ENCODE measurements around the gene ZNF628. TPM values are rescaled to one million over a fixed set of nuclear protein-coding genes. Genes with fewer than 3 reads are reported as not detected.
A peak's percentile ranks its signal among the peaks of the same experiment; 100 is the strongest.
"Not testable (repeated sequence)": the region's sequence is repeated elsewhere in the genome, so short reads cannot be mapped to it uniquely, and the experiment has no call there.

ZNF628 gene
- total and polyA plus RNA-seq, 12 donors: 2.5 to 7.8 (median 4.8) TPM

- DNase-seq: no peak
- 79 to 80% methylated on average over 11 of the region's 11 CpGs for WGBS, 2 donors
- Histone ChIP-seq H3K4me3 (no peak overlapping the region), H3K27me3 (peaks cover 0 to 25% (median 0%) of the 10 kb centered on the region in 7 donors), H3K4me1 (peaks cover 6 to 39% (median 14%) of the 10 kb centered on the region in 9 donors), H3K9me3 (no peaks in the 10 kb centered on the region), H3K27ac (peak overlapping the region in 4 of 10 donors; percentile 90 to 97 (median 94)), H3K36me3 (peaks cover 0 to 40% (median 0%) of the 10 kb centered on the region in 9 donors)
- no peak for TF ChIP-seq CTCF (IDR thresholded peaks at IDR 0.05)
- intact Hi-C loops (cut with DNase I): no loop called here
- ATAC-seq: no peak
Observed at GRCh38 chr19:55495646-55496349, 19.4 kb downstream of the ZNF628 start.

- H3K9me3 ChIP-seq; ATAC-seq; DNase-seq; H3K27ac ChIP-seq; intact Hi-C loops (cut with DNase I); H3K4me3 ChIP-seq: not testable (repeated sequence)
- Histone ChIP-seq H3K4me1 (peaks cover 6 to 33% (median 14%) of the 10 kb centered on the region in 9 donors), H3K27me3 (peaks cover 0 to 25% (median 0%) of the 10 kb centered on the region in 7 donors), H3K36me3 (peaks cover 0 to 50% (median 0%) of the 10 kb centered on the region in 9 donors)
- 79 to 86% methylated on average over 10 of the region's 10 CpGs for WGBS, 2 donors
Observed at GRCh38 chr19:55496820-55497219, 20.4 kb downstream of the ZNF628 start.

GRCh38 chr19:55497763-55498162 is 21.3 kb downstream of the ZNF628 start:
- TF ChIP-seq CTCF (IDR thresholded peaks at IDR 0.05): no peak
- intact Hi-C loops (cut with DNase I): no loop called here
- Histone ChIP-seq H3K4me3 (no peak overlapping the region), H3K9me3 (no peaks in the 10 kb centered on the region), H3K27me3 (peaks cover 0 to 20% (median 0%) of the 10 kb centered on the region in 7 donors), H3K36me3 (peaks cover 0 to 59% (median 0%) of the 10 kb centered on the region in 9 donors), H3K27ac (no peak overlapping the region), H3K4me1 (peaks cover 6 to 28% (median 14%) of the 10 kb centered on the region in 9 donors)
- WGBS, 2 donors: 84 to 90% methylated on average over 13 of the region's 13 CpGs
- DNase-seq (no peak), ATAC-seq (no peak)

- Histone ChIP-seq H3K27me3 (peaks cover 0 to 14% (median 0%) of the 10 kb centered on the region in 7 donors), H3K4me1 (peaks cover 3 to 24% (median 8%) of the 10 kb centered on the region in 9 donors), H3K9me3 (no peaks in the 10 kb centered on the region), H3K4me3 (no peak overlapping the region), H3K36me3 (peaks cover 0 to 59% (median 0%) of the 10 kb centered on the region in 9 donors), H3K27ac (no peak overlapping the region)
- WGBS, 2 donors: 42 to 54% methylated on average over 2 of the region's 2 CpGs
- intact Hi-C loops (cut with DNase I): no loop called here
- TF ChIP-seq CTCF (IDR thresholded peaks at IDR 0.05): no peak
- no peak for DNase-seq
- ATAC-seq: no peak
Observed at GRCh38 chr19:55498246-55498840, 21.9 kb downstream of the ZNF628 start.

Data from heart right ventricle (tissue), 16 donors.